ENCODE results near the gene TUSC2.

TUSC2 gene

DNA sequence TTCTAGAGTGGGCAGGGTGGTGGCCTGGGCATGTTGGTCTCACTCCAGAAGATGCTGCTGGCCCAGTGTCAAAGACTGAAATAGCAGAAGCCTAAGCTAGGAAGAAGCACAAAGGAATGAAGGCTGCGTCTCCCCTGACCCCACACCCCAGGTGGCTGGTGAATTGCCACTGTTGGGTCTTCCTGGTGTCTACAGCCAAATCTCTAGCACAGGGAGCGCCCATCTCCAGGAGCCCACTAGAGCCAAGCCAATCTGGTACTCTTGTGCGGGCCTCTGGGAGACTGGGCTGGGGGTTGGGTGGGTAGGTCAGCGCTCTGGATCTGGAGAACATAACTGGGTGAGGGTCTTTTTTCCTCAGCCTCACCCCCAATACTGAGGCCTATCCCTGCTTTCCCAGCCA is 894 bp downstream of the TUSC2 start:
- in situ Hi-C loops (cut with HindIII; ENCODE audit: low pct_ligation_motif_present, low sequenced_read_pairs), result no loop called here
- no peak for DNase-seq
- H3K4me3 ChIP-seq (ENCODE audit: low read depth, low read length), result peak overlapping the region; percentile 84

GRCh38 chr3:50326182-50326541 is 1.9 kb downstream of the TUSC2 start:
- in situ Hi-C loops (cut with HindIII; ENCODE audit: low pct_ligation_motif_present, low sequenced_read_pairs), result no loop called here
- Histone ChIP-seq H3K27me3 (replicated peaks) (no peaks in the 10 kb centered on the region), H3K27ac (no peak overlapping the region), H3K4me3 (ENCODE audit: low read depth, low read length) (no peak overlapping the region), H3K36me3 (replicated peaks) (peaks cover 22% of the 10 kb centered on the region)
- no peak for DNase-seq
- no peak for TF ChIP-seq CTCF (IDR thresholded peaks at IDR 0.05; ENCODE audit: low read depth, low read length, missing control alignments)

More for the DNA sequence above, 894 bp downstream of the TUSC2 start:
- H3K36me3 ChIP-seq (replicated peaks), result peaks cover 30% of the 10 kb centered on the region
- no peaks in the 10 kb centered on the region for H3K27me3 ChIP-seq (replicated peaks)
- no peak overlapping the region for H3K27ac ChIP-seq
- no peak for TF ChIP-seq CTCF (IDR thresholded peaks at IDR 0.05; ENCODE audit: low read depth, low read length, missing control alignments)

GRCh38 chr3:50325497-50326181 is 2.4 kb downstream of the TUSC2 start:
- TF ChIP-seq CTCF (IDR thresholded peaks at IDR 0.05; ENCODE audit: low read depth, low read length, missing control alignments), result no peak
- Histone ChIP-seq H3K27me3 (replicated peaks) (no peaks in the 10 kb centered on the region), H3K4me3 (ENCODE audit: low read depth, low read length) (no peak overlapping the region), H3K36me3 (replicated peaks) (peaks cover 17% of the 10 kb centered on the region), H3K27ac (no peak overlapping the region)
- DNase-seq, result no peak
- in situ Hi-C loops (cut with HindIII; ENCODE audit: low pct_ligation_motif_present, low sequenced_read_pairs), result no loop called here

DNA sequence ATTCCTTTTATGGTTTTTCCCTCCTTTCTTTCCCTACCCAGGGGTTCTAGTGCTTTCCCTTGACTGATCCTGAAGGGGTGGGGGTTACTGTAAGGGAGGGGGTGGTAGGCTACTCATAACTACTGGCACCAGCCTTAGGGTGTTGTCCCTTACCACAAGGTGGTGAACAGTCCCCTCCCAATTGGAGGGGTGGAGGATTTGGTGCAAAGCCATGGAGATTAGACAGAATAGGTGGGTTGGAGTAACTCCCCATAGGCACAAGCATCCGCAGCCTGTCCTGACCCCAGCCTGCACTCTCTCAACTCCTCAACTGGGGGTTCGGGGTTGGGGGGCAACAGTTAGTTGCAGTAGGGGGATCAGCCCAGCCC is 2.9 kb downstream of the TUSC2 start:
- Histone ChIP-seq H3K27me3 (replicated peaks) (no peaks in the 10 kb centered on the region), H3K36me3 (replicated peaks) (peaks cover 12% of the 10 kb centered on the region), H3K27ac (no peak overlapping the region), H3K4me3 (ENCODE audit: low read depth, low read length) (no peak overlapping the region)
- in situ Hi-C loops (cut with HindIII; ENCODE audit: low pct_ligation_motif_present, low sequenced_read_pairs), result no loop called here
- no peak for TF ChIP-seq CTCF (IDR thresholded peaks at IDR 0.05; ENCODE audit: low read depth, low read length, missing control alignments)
- DNase-seq, result no peak

DNA sequence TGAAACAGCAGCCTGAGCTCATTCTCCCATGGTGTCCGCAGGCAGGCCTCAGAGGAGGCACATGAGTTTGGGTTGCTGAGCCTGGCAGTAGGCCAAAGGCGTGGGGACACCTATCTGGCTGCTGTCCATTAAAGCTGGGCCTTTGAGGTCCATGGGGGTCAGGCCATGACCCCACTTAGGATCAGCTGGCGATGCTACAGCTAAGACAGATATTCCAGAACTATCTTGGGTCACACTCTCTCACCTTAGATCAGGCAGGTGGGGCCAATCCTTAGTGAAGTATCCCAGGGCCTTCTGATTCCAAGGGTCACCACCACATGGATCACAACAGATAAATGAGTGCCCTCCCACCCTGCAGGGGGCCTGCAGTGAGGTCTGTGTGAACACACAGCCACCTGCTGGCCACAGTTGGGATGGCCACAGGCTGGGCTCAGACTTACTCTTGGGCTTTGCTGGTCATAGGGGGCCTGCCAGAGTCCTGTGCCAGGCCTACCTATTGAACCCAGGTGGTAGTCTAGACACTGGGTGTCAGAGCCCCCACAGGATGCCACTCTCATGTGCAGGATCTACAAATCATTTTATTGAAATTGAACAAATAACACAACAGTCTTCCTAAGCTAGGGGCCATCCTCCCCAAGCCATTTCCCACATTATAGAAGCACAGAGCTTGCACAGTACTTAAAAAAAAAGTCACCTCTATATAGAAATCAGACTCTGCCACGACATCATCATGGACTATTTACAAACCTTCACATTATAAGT is 3.5 kb downstream of the TUSC2 start:
- peak; percentile 97 for TF ChIP-seq CTCF (IDR thresholded peaks at IDR 0.05; ENCODE audit: low read depth, low read length, missing control alignments)
- Histone ChIP-seq H3K27me3 (replicated peaks) (no peaks in the 10 kb centered on the region), H3K4me3 (ENCODE audit: low read depth, low read length) (no peak overlapping the region), H3K36me3 (replicated peaks) (peaks cover 10% of the 10 kb centered on the region), H3K27ac (no peak overlapping the region)
- DNase-seq, result peak; percentile 72
- in situ Hi-C loops (cut with HindIII; ENCODE audit: low pct_ligation_motif_present, low sequenced_read_pairs), result no loop called here

Measured in brain microvascular endothelial cell (primary cell).